Measurements from ENCODE around the gene MYCT1.

The MYCT1 gene

GRCh38 chr6:152769993-152770392 lies 72.3 kb downstream of the MYCT1 start:
- no peaks in the 10 kb centered on the region for H3K9me3 ChIP-seq (ENCODE audit: control insufficient read depth, low read length)
- DNase-seq (ENCODE audit: low read depth): no peak
- H3K9ac ChIP-seq (ENCODE audit: low read length): no peak overlapping the region
- H3K36me3 ChIP-seq (ENCODE audit: control insufficient read depth, insufficient read depth, low read length, severe bottlenecking): no peaks in the 10 kb centered on the region
- H3K4me3 ChIP-seq (ENCODE audit: low read length): no peak overlapping the region
- peaks cover 8% of the 10 kb centered on the region for H3K27me3 ChIP-seq (replicated peaks; ENCODE audit: control insufficient read depth, insufficient read depth, low read length)
- no peaks in the 10 kb centered on the region for H3K4me1 ChIP-seq (ENCODE audit: control insufficient read depth, insufficient read depth, low read length)

GRCh38 chr6:152771061-152771687 lies 73.5 kb downstream of the MYCT1 start:
- Histone ChIP-seq H3K9me3 (ENCODE audit: control insufficient read depth, low read length) (no peaks in the 10 kb centered on the region), H3K27me3 (replicated peaks; ENCODE audit: control insufficient read depth, insufficient read depth, low read length) (peaks cover 8% of the 10 kb centered on the region), H3K4me1 (ENCODE audit: control insufficient read depth, insufficient read depth, low read length) (no peaks in the 10 kb centered on the region), H3K4me3 (ENCODE audit: low read length) (no peak overlapping the region), H3K9ac (ENCODE audit: low read length) (no peak overlapping the region), H3K36me3 (ENCODE audit: control insufficient read depth, insufficient read depth, low read length, severe bottlenecking) (no peaks in the 10 kb centered on the region)
- no peak for DNase-seq (ENCODE audit: low read depth)
